ENCODE data around the gene RTN1.

DNA sequence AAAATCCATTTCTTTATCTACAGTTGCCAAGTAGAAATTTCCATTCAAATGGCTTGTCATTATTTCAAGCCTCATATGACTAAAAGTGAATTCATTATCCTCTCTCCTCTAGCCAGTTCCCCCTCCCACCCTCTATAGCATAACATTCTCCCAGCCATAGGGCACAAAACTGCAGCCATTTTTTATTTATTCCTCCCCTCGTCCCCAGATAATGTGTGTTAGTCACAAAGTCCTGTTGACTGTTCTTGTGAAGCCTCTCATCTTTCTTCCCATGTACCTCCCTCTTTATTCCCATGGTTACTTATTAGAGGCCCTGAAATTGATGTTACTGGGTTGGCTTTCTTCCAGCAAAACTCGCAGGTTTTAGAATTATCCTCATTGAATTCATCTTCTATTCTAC, 13.2 kb downstream of the RTN1 start:
- TF ChIP-seq JUN (CRISPR knock-in tag; IDR thresholded peaks at IDR 0.05), result no peak
- TF ChIP-seq, protein P1, sequence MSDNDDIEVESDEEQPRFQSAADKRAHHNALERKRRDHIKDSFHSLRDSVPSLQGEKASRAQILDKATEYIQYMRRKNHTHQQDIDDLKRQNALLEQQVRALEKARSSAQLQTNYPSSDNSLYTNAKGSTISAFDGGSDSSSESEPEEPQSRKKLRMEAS (CRISPR knock-in tag; IDR thresholded peaks at IDR 0.05), result no peak
- TF ChIP-seq, protein P2, sequence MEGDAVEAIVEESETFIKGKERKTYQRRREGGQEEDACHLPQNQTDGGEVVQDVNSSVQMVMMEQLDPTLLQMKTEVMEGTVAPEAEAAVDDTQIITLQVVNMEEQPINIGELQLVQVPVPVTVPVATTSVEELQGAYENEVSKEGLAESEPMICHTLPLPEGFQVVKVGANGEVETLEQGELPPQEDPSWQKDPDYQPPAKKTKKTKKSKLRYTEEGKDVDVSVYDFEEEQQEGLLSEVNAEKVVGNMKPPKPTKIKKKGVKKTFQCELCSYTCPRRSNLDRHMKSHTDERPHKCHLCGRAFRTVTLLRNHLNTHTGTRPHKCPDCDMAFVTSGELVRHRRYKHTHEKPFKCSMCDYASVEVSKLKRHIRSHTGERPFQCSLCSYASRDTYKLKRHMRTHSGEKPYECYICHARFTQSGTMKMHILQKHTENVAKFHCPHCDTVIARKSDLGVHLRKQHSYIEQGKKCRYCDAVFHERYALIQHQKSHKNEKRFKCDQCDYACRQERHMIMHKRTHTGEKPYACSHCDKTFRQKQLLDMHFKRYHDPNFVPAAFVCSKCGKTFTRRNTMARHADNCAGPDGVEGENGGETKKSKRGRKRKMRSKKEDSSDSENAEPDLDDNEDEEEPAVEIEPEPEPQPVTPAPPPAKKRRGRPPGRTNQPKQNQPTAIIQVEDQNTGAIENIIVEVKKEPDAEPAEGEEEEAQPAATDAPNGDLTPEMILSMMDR (IDR thresholded peaks at IDR 0.05), result no peak

Data from WTC11 (cell line).